Cardiac muscle cell (in vitro differentiated cells and primary cell): ENCODE data around the gene ZBTB46. TPM values are rescaled to one million over a fixed set of nuclear protein-coding genes. Genes with fewer than 3 reads are reported as not detected.
A peak's percentile ranks its signal among the peaks of the same experiment; 100 is the strongest.
"Not testable (repeated sequence)": the region's sequence is repeated elsewhere in the genome, so short reads cannot be mapped to it uniquely, and the experiment has no call there.

Experiments used
- DNase-seq, 2 donors: peaks; one replicate each; pipeline versions ENCODE4 v3.0.0 to v3.0.0-alpha.2; 2010 to 2017; ENCODE audit warnings: low read depth in 1 of 2, low spot score in 1 of 2
- H3K27ac ChIP-seq: fragments of 200-600 bp; sonication (generic); 2 replicates; pipeline ENCODE4 v1.5.1; 2016
- H3K27me3 ChIP-seq: fragments of 200-600 bp; sonication (generic); 2 replicates; pipeline ENCODE4 v1.6.0; 2016; ENCODE audit warnings: control low read depth
- H3K36me3 ChIP-seq: fragments of 200-600 bp; sonication (generic); 2 replicates; pipeline ENCODE4 v1.5.1; 2016; ENCODE audit warnings: control low read depth
- H3K4me1 ChIP-seq: fragments of 200-600 bp; sonication (generic); 2 replicates; pipeline ENCODE4 v1.8.1; 2017; ENCODE audit warnings: low read depth, mild to moderate bottlenecking, mixed run types
- H3K4me3 ChIP-seq: fragments of 200-600 bp; sonication (generic); 2 replicates; pipeline ENCODE4 v1.5.1; 2016; ENCODE audit warnings: mild to moderate bottlenecking
- H3K9me3 ChIP-seq: fragments of 200-600 bp; sonication (generic); 2 replicates; pipeline ENCODE4 v1.5.1; 2017; ENCODE audit warnings: low read depth, mild to moderate bottlenecking, control low read depth
- polyA plus RNA-seq: library from polyadenylated mRNA; unstranded; fragments of >200 nt; fragmentation: Nextera tagmentation; extraction: Ambion mirVana; gene quantifications from 2 replicates; pipeline ENCODE4 v1.2.1, GENCODE V29; 2016
- total RNA-seq: library from RNA; depleted of rRNA; stranded (reverse); fragments of >200 nt; gene quantifications from 2 replicates; pipeline ENCODE4 v1.2.3, GENCODE V29; 2016
- TF ChIP-seq, protein P1 (sequence below): IDR thresholded peaks from 2 replicates; pipeline ENCODE4 v1.5.1; 2012; ENCODE audit warnings: low read depth, mild to moderate bottlenecking, low read length

The ZBTB46 gene, protein sequence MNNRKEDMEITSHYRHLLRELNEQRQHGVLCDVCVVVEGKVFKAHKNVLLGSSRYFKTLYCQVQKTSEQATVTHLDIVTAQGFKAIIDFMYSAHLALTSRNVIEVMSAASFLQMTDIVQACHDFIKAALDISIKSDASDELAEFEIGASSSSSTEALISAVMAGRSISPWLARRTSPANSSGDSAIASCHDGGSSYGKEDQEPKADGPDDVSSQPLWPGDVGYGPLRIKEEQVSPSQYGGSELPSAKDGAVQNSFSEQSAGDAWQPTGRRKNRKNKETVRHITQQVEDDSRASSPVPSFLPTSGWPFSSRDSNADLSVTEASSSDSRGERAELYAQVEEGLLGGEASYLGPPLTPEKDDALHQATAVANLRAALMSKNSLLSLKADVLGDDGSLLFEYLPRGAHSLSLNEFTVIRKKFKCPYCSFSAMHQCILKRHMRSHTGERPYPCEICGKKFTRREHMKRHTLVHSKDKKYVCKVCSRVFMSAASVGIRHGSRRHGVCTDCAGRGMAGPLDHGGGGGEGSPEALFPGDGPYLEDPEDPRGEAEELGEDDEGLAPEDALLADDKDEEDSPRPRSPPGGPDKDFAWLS
- total RNA-seq (43.1 and 53.4 TPM in 2 replicates), polyA plus RNA-seq (24.1 and 24.5 TPM in 2 replicates)

GRCh38 chr20:63830841-63831588, at the start of gene ZBTB46:
Gene ZBTB46 (minus strand): TSS chr20:63831264. CDS start chr20:63790757, 40,507 bp downstream.
- Histone ChIP-seq H3K27ac (peak within 1 kb of the TSS; percentile 69), H3K36me3 (no peaks in the 10 kb centered on the region)

DNA sequence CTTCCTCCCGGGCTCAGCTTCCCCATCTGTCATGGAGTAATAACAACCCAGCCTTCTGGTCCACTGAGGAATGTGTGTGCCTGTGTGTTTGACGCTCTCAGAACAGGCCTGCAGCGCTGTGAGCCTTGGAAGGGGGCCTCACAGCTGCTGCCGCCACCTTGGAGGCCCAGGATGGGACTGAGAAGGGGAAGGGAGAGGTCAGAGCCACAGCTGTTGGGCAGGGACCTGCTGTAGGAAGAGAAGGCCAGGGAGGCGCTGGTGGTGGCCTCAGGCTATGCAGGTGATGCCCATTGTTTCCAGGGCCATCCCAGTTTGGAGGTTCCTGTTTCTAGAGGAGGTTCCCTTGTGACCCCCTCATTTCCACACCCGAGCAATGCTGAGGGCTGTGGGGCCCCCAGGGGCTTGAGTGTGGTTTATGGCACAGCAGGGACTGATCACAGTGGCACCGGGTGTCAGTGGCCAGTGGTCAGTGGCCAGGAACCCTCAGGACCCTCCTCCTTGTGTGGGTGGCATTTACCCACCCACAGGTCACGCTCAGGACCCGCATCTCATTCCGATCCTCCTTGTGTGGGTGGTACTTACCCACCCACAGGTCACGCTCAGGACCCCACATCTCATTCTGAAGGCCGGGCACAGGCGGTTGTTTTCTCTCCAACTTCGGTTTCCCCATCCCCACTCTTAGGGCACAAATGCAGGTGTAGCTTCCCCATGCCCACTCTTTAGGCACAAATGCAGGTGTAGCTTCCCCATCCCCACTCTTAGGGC, 48.0 kb upstream of the ZBTB46 start:
- H3K4me1 ChIP-seq = no peaks in the 10 kb centered on the region
- TF ChIP-seq, protein P1, sequence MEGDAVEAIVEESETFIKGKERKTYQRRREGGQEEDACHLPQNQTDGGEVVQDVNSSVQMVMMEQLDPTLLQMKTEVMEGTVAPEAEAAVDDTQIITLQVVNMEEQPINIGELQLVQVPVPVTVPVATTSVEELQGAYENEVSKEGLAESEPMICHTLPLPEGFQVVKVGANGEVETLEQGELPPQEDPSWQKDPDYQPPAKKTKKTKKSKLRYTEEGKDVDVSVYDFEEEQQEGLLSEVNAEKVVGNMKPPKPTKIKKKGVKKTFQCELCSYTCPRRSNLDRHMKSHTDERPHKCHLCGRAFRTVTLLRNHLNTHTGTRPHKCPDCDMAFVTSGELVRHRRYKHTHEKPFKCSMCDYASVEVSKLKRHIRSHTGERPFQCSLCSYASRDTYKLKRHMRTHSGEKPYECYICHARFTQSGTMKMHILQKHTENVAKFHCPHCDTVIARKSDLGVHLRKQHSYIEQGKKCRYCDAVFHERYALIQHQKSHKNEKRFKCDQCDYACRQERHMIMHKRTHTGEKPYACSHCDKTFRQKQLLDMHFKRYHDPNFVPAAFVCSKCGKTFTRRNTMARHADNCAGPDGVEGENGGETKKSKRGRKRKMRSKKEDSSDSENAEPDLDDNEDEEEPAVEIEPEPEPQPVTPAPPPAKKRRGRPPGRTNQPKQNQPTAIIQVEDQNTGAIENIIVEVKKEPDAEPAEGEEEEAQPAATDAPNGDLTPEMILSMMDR = no peak
- H3K27me3 ChIP-seq = no peaks in the 10 kb centered on the region
- no peaks in the 10 kb centered on the region for H3K9me3 ChIP-seq
- H3K27ac ChIP-seq = no peak overlapping the region
- H3K4me3 ChIP-seq = no peak overlapping the region
- no peak for DNase-seq
- H3K36me3 ChIP-seq = peaks cover 32% of the 10 kb centered on the region

More at GRCh38 chr20:63830841-63831588, at the start of gene ZBTB46:
- peak; percentile 60 to 87 for DNase-seq
- Histone ChIP-seq H3K27me3 (no peaks in the 10 kb centered on the region), H3K9me3 (no peaks in the 10 kb centered on the region), H3K4me3 (peak within 1 kb of the TSS; percentile 99), H3K4me1 (peaks cover 36% of the 10 kb centered on the region)
- TF ChIP-seq, protein P1 = no peak

GRCh38 chr20:63877755-63878470, 46.8 kb upstream of the ZBTB46 start:
- H3K27me3 ChIP-seq = no peaks in the 10 kb centered on the region
- H3K36me3 ChIP-seq = peaks cover 34% of the 10 kb centered on the region
- H3K4me3 ChIP-seq = no peak overlapping the region
- TF ChIP-seq, protein P1 = no peak
- no peak overlapping the region for H3K27ac ChIP-seq
- no peak for DNase-seq
- H3K4me1 ChIP-seq = no peaks in the 10 kb centered on the region
- no peaks in the 10 kb centered on the region for H3K9me3 ChIP-seq

GRCh38 chr20:63876489-63877036, 45.5 kb upstream of the ZBTB46 start:
- peaks cover 38% of the 10 kb centered on the region for H3K36me3 ChIP-seq
- no peaks in the 10 kb centered on the region for H3K4me1 ChIP-seq
- no peaks in the 10 kb centered on the region for H3K9me3 ChIP-seq
- TF ChIP-seq, protein P1 = no peak
- DNase-seq = no peak
- no peak overlapping the region for H3K27ac ChIP-seq
- H3K4me3 ChIP-seq = no peak overlapping the region
- no peaks in the 10 kb centered on the region for H3K27me3 ChIP-seq

DNA sequence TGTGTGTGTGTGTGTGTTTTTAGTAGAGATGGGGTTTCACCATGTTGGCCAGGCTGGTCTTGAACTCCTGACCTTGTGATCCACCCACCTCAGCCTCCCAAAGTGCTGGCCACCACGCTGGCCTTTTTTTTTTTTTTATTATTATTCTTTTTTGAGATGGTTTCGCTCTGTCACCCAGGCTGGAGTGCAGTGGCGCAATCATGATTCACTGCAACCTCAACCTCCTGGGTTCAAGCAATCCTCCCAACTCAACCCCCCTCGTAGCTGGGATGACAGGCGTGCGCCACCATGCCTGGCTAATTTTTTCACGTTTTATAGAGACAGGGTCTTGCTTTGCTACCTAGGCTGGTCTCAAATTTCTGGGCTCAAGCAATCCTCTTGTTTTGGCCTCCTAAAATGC, 43.2 kb upstream of the ZBTB46 start:
- not testable (repeated sequence) for H3K27me3 ChIP-seq, H3K9me3 ChIP-seq, H3K27ac ChIP-seq, H3K4me3 ChIP-seq, H3K4me1 ChIP-seq
- peak in 1 of 2 donors; percentile 19 for DNase-seq
- peaks cover 48% of the 10 kb centered on the region for H3K36me3 ChIP-seq
